ENCODE data around the gene DPP10. TPM values are rescaled to one million over a fixed set of nuclear protein-coding genes. Genes with fewer than 3 reads are reported as not detected.
"Not testable (repeated sequence)": the region's sequence is repeated elsewhere in the genome, so short reads cannot be mapped to it uniquely, and the experiment has no call there.

The DPP10 gene
- total and polyA plus RNA-seq, 2 of the 13 experiments (the other 11 are each of a cell fraction or from before 2014, with no cell fraction given), result 0.95 to 1.7 TPM

GRCh38 chr2:114406347-114406746, 36.1 kb upstream of the DPP10 start:
- ChIA-PET CTCF (ENCODE audit: low intra/inter-chr PET ratio, low total read pairs) (no interaction called here), POLR2A (no interaction called here)
- TF ChIP-seq SKI (IDR thresholded peaks at IDR 0.05; ENCODE audit: partially characterized antibody), result no peak
- no peak for TF ChIP-seq ZNF24 (IDR thresholded peaks at IDR 0.05)
- TF ChIP-seq REXO4 (CRISPR knock-in tag; IDR thresholded peaks at IDR 0.05; ENCODE audit: borderline replicate concordance), result no peak
- no peak for TF ChIP-seq ZNF274 (CRISPR knock-in tag; IDR thresholded peaks at IDR 0.05)
- no peak for TF ChIP-seq CC2D1A (CRISPR knock-in tag; IDR thresholded peaks at IDR 0.05)
- no peak for TF ChIP-seq ZNF484 (CRISPR knock-in tag; IDR thresholded peaks at IDR 0.05; ENCODE audit: borderline replicate concordance, low read depth)
- TF ChIP-seq ZNF275 (CRISPR knock-in tag; IDR thresholded peaks at IDR 0.05; ENCODE audit: borderline replicate concordance), result no peak
- TF ChIP-seq CAMTA2 (CRISPR knock-in tag; IDR thresholded peaks at IDR 0.05; ENCODE audit: borderline replicate concordance), result no peak
- TF ChIP-seq CBX1 (IDR thresholded peaks at IDR 0.05; ENCODE audit: low read depth), result no peak
- TF ChIP-seq ZNF256 (CRISPR knock-in tag; conservative IDR thresholded peaks at IDR 0.05), result no peak
- no peak for TF ChIP-seq ZNF567 (CRISPR knock-in tag; IDR thresholded peaks at IDR 0.05; ENCODE audit: borderline replicate concordance)
- TF ChIP-seq HNF4A (CRISPR knock-in tag; IDR thresholded peaks at IDR 0.05), result no peak
- no peak for TF ChIP-seq ZNF30 (CRISPR knock-in tag; IDR thresholded peaks at IDR 0.05)
- no peak for TF ChIP-seq NFATC3 (CRISPR knock-in tag; IDR thresholded peaks at IDR 0.05)
- no peak for TF ChIP-seq MXD1 (CRISPR knock-in tag; IDR thresholded peaks at IDR 0.05)
- no peak for TF ChIP-seq MXD4 (CRISPR knock-in tag; IDR thresholded peaks at IDR 0.05)
- no peak for TF ChIP-seq ZNF574 (CRISPR knock-in tag; IDR thresholded peaks at IDR 0.05)
- no peak for TF ChIP-seq KAT8 (CRISPR knock-in tag; IDR thresholded peaks at IDR 0.05)
- in situ Hi-C loops (cut with HindIII; ENCODE audit: extremely low pct_ligation_motif_present, low pct_unique_long_range_greater_than_20kb) (no loop called here), intact Hi-C loops (cut with micrococcal nuclease; ENCODE audit: unreplicated experiment) (no loop called here)
- Histone ChIP-seq H3K9me3 (ENCODE audit: low read length) (no peaks in the 10 kb centered on the region), H3K9ac (ENCODE audit: insufficient read depth, low read depth, low read length) (no peak overlapping the region), H3K4me1 (ENCODE audit: insufficient read depth, low read length) (no peaks in the 10 kb centered on the region), H3K36me3 (replicated peaks in 1 of 2; ENCODE audit: control insufficient read depth in 1 of 2, insufficient read depth in 2 of 2, low read length in 2 of 2) (no peaks in the 10 kb centered on the region), H3K27me3 (ENCODE audit: control insufficient read depth in 1 of 2, insufficient read depth in 2 of 2, low read length in 2 of 2) (no peaks in the 10 kb centered on the region; a peak in 1 of 5 replicates), H3K27ac (ENCODE audit: extremely low read length, insufficient read depth, low read length) (no peak overlapping the region), H2AFZ (ENCODE audit: low read length) (no peak overlapping the region), H3K79me2 (ENCODE audit: insufficient read depth, low read length) (no peaks in the 10 kb centered on the region), H4K20me1 (ENCODE audit: insufficient read depth, low read length) (no peaks in the 10 kb centered on the region), H3K4me3 (replicated peaks in 1 of 3; ENCODE audit: insufficient read depth in 1 of 3, low read depth in 2 of 3, low read length in 3 of 3) (no peak overlapping the region), H3K4me2 (ENCODE audit: low read depth, low read length) (no peak overlapping the region)
- no TSS peak for BruUV-seq (replicated peaks)
- no peak for ATAC-seq
- no peak for FAIRE-seq
- no peak for DNase-seq (ENCODE audit: low spot score)
- WGBS (ENCODE audit: low lambda C conversion rate), result 18% methylated on average over 2 of the region's 2 CpGs

GRCh38 chr2:114407353-114407752, 35.1 kb upstream of the DPP10 start:
- FAIRE-seq; H3K27ac ChIP-seq (ENCODE audit: extremely low read length, insufficient read depth, low read length); H3K36me3 ChIP-seq (replicated peaks in 1 of 2; ENCODE audit: control insufficient read depth in 1 of 2, insufficient read depth in 2 of 2, low read length in 2 of 2); CTCF ChIA-PET (ENCODE audit: low intra/inter-chr PET ratio, low total read pairs); H3K4me2 ChIP-seq (ENCODE audit: low read depth, low read length); POLR2A ChIA-PET; H3K4me3 ChIP-seq (replicated peaks in 1 of 3; ENCODE audit: insufficient read depth in 1 of 3, low read depth in 2 of 3, low read length in 3 of 3); ATAC-seq; H3K9me3 ChIP-seq (ENCODE audit: low read length); in situ Hi-C loops (cut with HindIII; ENCODE audit: extremely low pct_ligation_motif_present, low pct_unique_long_range_greater_than_20kb); H2AFZ ChIP-seq (ENCODE audit: low read length); intact Hi-C loops (cut with micrococcal nuclease; ENCODE audit: unreplicated experiment); H3K79me2 ChIP-seq (ENCODE audit: insufficient read depth, low read length); H3K4me1 ChIP-seq (ENCODE audit: insufficient read depth, low read length); DNase-seq (ENCODE audit: low spot score); H3K9ac ChIP-seq (ENCODE audit: insufficient read depth, low read depth, low read length); BruUV-seq (replicated peaks); H3K27me3 ChIP-seq (ENCODE audit: control insufficient read depth in 1 of 2, insufficient read depth in 2 of 2, low read length in 2 of 2); H4K20me1 ChIP-seq (ENCODE audit: insufficient read depth, low read length): not testable (repeated sequence)
- WGBS (ENCODE audit: low lambda C conversion rate), result 49% methylated on average over 5 of the region's 5 CpGs

Measured in HepG2 (cell line).